ENCODE results near the gene ENTPD8. TPM values are rescaled to one million over a fixed set of nuclear protein-coding genes. Genes with fewer than 3 reads are reported as not detected.

The ENTPD8 gene
- total RNA-seq, 1 donor from 2014 or later: 0.05 TPM

- DNase-seq (ENCODE audit: low read depth): no peak
Observed at GRCh38 chr9:137431416-137431931, 9.7 kb downstream of the ENTPD8 start.

- DNase-seq (ENCODE audit: low read depth): no peak
Observed at GRCh38 chr9:137430723-137431415, 10.3 kb downstream of the ENTPD8 start.

GRCh38 chr9:137429974-137430722 is 11.0 kb downstream of the ENTPD8 start:
- DNase-seq (ENCODE audit: low read depth): no peak

GRCh38 chr9:137429546-137429890 is 11.6 kb downstream of the ENTPD8 start:
- no peak for DNase-seq (ENCODE audit: low read depth)

GRCh38 chr9:137428841-137429545 is 12.2 kb downstream of the ENTPD8 start:
- no peak for DNase-seq (ENCODE audit: low read depth)

- no peak for DNase-seq (ENCODE audit: low read depth)
Observed at GRCh38 chr9:137428311-137428630, 12.9 kb downstream of the ENTPD8 start.

- no peak for DNase-seq (ENCODE audit: low read depth)
Observed at GRCh38 chr9:137427454-137428310, 13.5 kb downstream of the ENTPD8 start.

GRCh38 chr9:137426018-137426681 is 15.0 kb downstream of the ENTPD8 start:
- no peak for DNase-seq (ENCODE audit: low read depth)

GRCh38 chr9:137423514-137424291 is 17.5 kb downstream of the ENTPD8 start:
- no peak for DNase-seq (ENCODE audit: low read depth)

- DNase-seq (ENCODE audit: low read depth): peak; percentile 54
Observed at GRCh38 chr9:137422604-137423513, 18.3 kb downstream of the ENTPD8 start, which contains the start of the genes EXD3 and NOXA1. EXD3 (minus strand) TSS chr9:137423162; CDS start chr9:137395357, 27,805 bp downstream. NOXA1 (plus strand) TSS chr9:137423393; CDS start chr9:137423530, 137 bp downstream.

- DNase-seq (ENCODE audit: low read depth): no peak
Observed at GRCh38 chr9:137421838-137422603, 19.1 kb downstream of the ENTPD8 start.

- no peak for DNase-seq (ENCODE audit: low read depth)
Observed at GRCh38 chr9:137417161-137418021, 23.8 kb downstream of the ENTPD8 start.

GRCh38 chr9:137416563-137417151 is 24.5 kb downstream of the ENTPD8 start:
- no peak for DNase-seq (ENCODE audit: low read depth)

- no peak for DNase-seq (ENCODE audit: low read depth)
Observed at GRCh38 chr9:137416006-137416562, 25.1 kb downstream of the ENTPD8 start.

- no peak for DNase-seq (ENCODE audit: low read depth)
Observed at GRCh38 chr9:137415451-137415850, 25.7 kb downstream of the ENTPD8 start.

GRCh38 chr9:137412431-137412830 is 28.7 kb downstream of the ENTPD8 start:
- no peak for DNase-seq (ENCODE audit: low read depth)

All from renal cortical epithelial cell (primary cell).